Ramos (cell line): ENCODE measurements around the gene KITLG.
"Not testable (repeated sequence)": the region's sequence is repeated elsewhere in the genome, so short reads cannot be mapped to it uniquely, and the experiment has no call there.

ENCODE experiments used
- in situ Hi-C: fragments of 300-500 bp; cut with MboI; formaldehyde crosslinking; loops from one replicate; pipeline ENCODE4 v1.14.3; 2022; ENCODE audit warnings: low sequenced_read_pairs; ENCODE audit not compliant: unreplicated experiment

Gene KITLG

DNA sequence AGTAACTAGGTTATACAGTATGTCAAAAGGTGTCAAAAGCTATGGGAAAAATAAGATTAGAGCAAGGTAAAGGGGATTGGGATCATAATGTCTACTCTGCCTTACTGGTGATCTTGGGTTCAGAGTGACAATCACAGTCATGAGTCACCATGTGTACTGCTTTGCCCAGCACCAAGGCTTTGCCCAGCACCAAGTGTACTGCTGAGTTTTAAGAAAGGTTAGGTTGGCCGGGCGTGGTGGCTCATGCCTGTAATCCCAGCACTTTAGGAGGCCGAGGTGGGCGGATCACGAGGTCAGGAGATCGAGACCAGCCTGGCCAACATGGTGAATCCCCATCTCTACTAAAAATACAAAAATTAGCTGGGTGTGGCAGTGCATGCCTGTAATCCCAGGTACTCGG, 32.3 kb downstream of the KITLG start:
- in situ Hi-C loops, result not testable (repeated sequence)

DNA sequence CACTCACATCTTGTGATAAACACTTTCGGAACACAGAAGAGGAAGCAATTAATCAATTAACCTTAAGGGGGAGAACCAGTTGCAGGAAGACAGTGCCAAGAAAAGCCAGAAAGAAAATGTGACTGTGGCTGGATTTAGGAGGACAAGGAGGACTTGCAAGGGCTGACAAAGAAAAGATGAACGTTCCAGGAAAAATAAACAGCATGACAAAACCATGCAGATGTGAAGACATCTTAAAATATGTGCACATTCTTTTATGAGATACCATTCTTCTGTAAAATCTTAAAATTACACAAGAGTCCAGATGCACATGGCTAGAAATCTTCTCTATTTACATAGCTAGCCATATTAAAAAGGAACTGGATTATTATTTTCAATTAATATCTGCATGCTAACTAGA, 33.4 kb downstream of the KITLG start:
- in situ Hi-C loops, result no loop called here

DNA sequence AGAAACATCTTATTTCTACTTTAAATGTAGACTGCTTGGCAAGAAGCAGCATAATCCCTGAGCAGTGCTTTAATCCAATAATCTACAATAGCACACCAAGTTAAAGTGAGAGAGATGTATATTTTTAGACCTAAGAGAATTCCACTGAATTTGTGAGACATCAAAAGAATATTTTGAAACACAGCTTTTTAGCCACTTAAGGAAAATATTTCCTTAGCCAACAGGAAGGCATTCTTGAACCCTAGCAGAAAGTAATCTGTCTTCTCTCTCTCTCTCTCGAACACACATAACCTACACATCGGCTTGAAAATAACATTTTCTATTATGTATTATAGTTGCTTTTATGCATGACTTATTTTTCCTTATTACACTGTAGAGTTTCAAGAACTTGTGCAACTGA, 34.0 kb downstream of the KITLG start:
- in situ Hi-C loops, result no loop called here

DNA sequence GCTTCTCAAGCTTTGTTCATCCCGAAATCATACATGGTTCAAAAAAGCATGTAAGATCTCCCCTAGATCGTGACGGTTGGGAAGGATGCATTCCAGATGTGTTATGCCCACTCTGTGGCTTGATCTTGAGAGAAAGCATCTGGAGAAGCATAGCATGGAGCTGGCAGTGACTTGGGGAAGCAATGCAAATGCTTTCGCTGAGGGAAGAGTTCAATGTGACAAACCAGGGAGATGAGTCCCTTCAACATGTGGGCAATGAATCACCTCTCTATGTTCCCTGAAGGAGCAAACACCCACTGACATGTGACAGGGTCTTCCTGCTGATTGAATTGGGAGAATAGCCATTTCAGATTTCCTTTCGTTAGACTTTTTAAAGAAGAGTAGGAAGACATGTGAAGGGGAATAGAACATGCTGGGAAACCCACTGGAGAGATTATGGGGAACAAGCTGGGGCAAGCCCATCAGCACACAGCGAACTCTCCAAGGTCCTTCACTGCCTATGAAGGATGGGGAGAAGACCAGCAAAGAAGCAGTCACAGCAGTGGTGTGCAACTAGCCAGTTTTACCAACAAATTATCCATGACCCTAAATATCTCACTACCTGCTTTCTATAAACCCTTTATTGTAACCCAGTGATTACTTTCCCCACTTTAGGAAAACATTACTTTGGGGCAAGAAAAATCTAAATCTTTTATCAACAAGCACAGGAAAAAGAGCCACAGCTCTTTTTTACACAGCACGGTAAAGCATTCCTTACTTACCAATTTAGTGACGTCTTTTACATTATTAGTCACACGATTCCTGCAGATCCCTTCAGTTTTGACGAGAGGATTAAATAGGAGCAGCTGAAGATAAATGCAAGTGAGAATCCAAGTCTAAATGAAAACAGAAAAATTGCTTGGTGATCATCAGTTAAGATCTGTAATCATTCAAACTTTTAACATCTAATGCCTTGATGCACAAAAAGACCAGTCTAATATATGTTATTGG, 35.0 kb downstream of the KITLG start:
- in situ Hi-C loops, result no loop called here

DNA sequence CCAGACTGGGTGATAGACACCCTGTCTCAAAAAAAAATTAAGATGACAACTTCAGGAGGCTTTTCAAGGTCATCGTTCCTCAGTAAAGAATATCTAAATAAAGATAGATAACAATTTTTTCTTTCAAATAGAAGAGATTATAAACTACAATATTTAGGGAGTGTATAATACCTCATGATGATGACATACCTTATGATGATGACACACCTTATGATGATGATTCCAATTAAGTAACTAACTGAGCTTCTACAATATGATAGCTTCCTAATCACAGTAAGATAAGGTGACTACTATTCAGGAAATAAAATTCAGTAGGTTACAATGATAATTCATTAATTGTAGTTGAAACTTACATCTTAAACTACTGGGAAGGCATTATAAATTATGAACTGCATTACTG, 40.4 kb downstream of the KITLG start:
- in situ Hi-C loops, result no loop called here

DNA sequence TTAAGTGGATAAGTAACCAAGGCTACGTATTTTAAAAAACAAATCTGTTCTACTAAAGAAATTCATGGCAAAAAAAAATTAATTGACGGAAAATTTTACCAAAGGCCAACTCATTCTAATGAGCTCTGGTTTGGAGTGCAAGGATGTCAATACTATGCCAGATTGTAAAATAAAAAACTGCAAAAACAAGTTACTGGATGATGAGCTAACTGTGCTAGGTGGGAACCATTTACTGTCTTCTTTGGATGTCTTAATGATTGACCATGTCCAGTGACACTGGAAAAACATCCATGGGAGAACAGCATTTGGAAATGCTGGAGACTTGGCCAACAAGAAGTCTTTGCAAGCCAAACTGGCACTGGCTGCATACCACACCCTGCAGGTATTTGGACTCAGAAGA, 41.6 kb downstream of the KITLG start:
- in situ Hi-C loops, result no loop called here

DNA sequence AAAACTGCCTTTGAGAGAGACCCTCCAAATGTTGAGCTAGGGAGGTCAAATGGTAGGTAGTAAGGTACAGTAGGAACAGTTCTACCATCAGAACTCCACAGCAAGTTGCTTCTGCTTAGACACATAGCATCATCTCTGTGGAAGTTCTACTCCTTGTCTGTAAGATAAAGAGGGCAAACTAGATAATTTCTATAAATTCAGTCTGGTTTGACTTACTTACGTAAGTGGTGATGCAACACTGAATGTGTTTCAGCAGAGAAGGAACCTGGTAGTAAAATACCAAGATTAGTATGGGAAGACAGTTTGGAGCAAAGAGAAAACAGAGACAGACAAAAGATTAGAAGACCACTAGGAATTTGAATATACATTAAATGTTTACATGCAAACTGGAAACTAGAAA, 42.0 kb downstream of the KITLG start:
- in situ Hi-C loops, result no loop called here

DNA sequence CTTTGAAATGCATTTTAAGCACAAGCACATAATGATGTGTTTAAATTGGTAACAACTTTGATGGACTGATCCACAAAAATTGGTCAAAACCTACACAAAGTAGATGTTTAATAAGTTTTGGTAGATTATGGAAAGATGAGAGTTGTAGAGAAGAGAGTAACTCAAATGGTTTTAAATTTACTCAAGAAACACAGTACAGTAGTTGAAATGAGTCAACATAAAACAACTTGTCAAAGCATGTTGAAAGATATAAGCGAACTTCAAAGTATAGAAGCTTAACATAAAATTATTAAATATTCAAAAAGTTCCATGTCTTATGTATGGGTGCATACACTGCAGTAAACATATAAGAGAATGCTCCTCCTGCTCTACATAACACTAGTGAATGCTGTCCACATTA, 49.4 kb downstream of the KITLG start:
- in situ Hi-C loops, result no loop called here

DNA sequence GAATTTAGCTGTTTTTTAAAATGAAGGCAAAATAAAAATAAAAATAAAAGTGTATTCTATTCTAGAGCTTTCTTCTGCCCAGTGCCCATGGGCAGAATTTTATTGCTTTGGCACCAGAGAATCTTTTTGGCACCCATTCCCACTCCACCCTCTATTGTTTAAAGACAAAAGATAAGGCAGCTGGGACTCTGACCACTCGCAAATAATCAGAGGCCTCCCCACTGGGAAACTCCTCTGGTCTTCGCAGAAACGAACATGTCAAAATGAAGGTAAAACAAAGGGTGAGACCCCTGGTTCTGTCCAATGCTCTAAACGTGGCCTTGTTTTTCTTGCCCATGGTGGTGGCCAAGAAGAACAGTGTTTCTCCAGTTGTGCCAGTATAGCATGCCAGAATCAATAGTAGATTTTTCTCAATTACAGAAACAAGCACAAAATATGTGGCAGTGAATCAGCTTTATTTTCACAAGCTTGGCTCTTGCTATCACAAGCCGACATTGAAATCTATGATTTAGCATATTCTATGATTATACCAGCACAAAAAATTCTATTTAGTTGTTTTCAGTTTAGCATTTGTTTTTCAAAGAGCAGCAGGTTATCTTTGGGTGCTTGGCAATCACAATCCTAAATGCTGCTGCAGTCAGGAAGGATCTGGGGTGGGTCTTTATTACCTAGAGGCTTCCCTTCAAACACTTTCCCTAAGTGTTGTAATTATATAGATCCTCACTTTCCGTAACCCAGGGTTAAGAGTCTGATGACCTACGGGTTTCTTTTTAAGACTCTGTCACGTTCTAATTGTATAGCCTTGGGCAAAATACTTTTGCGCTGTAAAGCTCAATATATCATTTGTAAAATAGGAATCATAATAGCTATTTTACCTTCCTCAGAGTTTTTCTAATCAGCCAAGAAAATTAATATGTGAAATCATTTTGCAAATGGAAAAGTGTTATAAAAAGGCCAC, 50.5 kb downstream of the KITLG start:
- in situ Hi-C loops, result no loop called here

DNA sequence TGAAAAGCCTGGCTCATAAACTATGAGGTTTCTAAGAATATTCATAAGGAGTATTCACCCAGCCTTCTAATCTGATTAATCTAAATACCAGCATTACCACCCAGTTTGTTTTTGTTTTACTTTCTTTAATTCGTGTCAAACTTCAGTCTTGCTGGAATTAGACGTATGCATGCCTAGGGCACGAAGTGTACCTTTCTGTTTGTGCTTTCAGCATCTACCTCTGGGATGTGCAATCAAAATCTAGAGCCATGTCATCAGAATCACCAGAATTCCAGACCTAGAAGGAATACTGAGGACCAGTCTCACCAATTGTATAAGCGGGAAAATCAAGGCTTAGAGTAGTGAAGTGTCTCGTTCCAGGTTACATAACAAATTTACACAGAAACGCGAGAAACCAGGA, 57.3 kb downstream of the KITLG start:
- in situ Hi-C loops, result no loop called here

DNA sequence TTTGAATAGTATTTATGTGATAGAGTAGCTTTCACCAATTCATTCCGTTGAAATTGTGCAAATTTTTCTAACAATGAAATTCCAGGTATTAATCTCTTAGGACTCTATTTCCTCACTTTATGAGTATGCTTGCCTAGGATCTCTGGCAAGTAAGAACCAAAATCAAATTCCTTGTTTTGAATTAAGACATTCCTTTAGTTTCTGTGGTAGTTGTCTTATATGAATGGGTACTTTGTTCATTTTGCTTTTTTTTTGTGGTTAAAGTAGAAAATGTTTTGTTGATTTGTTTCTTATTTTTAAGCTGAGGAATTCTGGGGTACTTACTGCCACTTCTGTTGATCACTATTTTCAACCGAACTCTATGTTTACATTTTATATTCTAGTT, 59.8 kb downstream of the KITLG start:
- in situ Hi-C loops, result no loop called here

DNA sequence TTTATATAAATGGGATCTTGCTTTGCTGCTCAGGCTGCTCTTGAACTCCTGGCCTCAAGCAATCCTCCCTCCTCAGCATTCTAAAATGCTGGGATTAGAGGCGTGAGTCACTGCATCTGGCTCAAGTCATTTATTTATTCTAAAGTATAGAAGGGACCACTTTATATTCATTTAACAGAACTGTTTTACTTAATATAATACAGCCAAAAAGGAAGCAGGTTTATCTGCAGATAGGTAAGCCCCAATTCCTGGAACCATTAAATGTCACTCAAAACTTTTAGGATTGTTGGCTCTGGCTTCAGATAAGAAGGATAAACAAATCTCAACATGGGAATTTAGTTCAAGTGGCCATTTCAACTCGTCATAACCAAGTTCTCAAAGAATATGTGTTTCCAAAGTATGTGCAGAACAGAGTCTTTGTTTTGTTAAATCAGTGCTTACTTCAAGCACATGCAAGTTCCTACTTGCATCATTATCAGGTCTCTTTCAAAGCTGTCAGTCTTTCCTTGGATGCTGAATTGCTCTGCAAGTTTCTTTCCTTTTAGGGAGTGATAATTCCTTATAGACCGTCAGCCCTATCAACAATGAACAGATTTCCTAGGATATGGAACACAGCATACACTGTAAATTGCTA, 60.4 kb downstream of the KITLG start:
- in situ Hi-C loops, result no loop called here

DNA sequence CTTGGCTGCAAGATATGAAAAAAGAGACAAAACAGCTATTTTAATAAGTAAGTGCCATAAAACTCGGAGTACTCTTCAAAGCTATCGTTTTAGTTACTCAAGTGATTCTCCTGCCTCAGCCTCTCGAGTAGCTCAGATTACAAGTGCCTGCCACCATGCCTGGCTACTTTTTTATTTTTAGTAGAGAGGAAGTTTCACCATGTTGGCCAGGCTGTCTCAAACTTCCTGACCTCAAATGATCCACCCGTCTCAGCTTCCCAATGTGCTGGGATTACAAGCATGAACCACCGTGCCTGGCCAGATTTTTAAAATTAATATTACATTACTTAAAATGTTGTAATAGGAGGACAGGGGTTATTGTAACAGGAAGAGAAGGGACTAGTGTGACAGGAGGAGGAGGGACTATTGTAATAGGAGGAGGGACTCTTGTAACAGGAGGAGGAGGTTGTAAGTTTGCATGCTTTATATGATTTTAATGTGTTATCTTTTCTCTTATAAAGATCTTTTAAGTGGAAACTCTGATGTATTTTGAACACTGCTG, 61.3 kb downstream of the KITLG start:
- in situ Hi-C loops, result no loop called here

DNA sequence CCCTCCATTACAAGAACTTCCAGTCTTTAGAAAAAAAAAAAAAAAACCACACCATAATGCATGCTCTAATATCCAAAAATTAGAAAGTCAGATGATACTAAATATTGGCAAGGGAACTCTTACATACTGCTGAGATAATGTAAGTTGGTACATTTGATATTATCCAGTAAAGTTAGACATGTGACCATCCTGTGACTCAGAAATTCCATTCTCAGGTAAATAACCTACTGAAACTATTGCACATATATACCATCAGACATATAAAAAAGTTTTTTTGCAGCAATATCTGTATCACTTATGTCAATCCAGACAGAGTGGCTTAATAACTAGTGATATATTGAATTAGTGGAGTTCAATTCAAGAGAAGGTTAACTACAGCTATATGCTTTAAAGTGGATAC, 63.5 kb downstream of the KITLG start:
- in situ Hi-C loops, result no loop called here

DNA sequence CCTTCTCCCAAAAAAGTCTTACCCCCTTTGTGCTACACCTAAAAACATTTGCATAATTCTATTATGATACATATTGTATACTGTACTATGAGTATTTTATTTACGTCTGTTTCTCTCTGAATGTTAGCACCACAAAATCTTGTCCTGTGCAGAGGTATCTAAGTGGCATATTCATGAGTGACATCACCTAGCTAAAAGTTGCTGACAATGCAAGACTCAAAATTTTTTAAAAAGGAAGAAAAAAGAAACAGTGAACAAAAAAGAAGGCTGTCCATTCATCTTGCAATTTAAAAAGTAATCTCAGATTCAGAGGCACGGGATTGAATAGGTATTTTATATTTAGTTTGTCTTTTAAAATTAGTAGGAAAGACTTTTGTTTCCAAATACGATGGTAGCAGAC, 69.4 kb downstream of the KITLG start:
- in situ Hi-C loops, result no loop called here

DNA sequence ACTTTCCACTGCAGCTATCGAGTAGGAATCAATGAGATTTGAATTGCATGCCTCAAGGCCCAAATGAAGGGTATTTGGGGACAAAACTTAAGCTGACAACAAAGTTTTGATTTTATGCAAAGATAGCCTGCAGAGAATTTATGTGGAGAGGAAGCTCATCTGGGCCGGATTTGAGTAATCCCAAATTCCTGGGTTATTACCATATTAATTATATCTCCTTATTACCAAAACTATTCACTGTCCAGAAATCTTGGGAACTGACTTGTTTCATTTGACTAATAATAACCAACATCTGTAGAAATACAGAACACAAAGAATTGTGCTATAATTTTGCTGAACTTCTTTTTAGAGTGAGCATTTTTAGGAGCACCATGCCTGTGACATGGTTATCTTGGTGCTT, 70.4 kb downstream of the KITLG start:
- in situ Hi-C loops, result no loop called here

DNA sequence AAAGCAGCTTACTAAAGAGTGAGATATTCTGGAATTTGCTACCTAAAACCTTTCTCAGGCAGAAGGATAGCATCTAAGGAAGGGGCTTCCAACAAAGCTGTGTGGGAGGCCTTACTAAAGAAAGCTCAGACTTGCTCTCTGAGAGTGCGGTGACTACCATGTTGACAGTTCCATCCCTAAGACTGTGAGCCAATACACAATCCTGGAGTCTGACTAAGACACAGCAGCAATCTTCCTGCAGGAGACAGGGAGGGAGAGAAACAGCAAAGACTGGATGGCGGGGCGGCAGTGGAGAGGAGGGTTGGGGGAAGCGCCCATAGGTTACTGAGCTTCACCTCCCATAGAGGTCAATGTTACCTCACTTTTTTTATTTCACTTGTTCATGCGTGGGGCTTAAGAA, 70.9 kb downstream of the KITLG start:
- in situ Hi-C loops, result no loop called here

DNA sequence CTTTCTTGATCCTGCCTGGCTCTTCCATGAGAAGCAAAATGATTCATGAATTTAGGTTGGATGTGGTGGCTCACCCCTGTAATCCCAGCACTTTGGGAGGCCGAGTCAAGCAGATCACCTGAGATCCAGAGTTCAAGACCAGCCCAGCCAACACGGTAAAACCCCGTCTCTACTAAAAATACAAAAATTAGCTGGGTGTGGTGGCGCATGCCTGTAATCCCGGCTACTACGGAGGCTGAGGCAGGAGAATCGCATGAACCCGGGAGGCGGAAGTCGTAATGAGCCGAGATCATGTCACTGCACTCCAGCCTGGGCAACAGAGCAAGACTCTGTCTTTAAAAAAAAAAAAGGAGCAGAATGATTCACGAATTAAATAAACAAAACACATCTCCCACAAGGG, 72.4 kb downstream of the KITLG start:
- in situ Hi-C loops, result not testable (repeated sequence)

DNA sequence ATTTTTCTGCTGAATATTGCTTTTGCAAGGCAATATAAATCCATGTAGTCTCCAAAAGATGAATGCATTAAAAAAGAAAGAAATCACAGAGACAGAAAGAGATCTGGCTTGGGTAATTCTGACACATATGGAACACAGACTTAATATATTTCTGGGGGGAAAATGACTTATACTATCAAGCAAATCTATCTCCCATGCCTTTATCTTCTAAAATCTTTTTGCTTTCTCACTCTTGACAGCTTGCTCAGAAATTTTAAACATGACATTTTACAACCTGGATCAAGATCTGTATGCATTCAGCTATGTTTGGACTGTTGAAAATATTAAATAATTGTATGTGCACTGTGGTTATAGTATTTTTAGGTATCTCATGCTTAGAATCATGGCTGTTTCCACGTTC, 73.0 kb downstream of the KITLG start:
- in situ Hi-C loops, result no loop called here

DNA sequence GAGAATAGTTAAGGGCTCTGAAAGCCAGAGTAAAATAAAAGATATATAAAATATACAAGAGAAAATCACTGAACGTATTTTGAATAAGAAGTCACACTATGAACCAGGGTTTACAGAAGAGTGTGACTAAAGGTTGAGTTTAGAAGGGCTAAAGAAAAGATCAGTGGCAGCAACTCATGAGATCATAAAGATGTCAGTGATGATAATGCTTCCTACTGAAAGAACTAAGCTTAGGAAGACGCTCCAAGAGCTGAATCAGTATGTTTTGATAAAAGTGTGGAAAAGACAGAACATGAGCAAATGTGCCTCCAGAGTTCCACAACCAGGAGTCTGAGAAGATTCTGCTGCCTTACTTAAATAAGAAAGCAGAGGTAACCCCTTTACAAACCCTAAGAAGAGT, 74.6 kb downstream of the KITLG start:
- in situ Hi-C loops, result no loop called here
